Measurements from ENCODE around the gene GSG1L. TPM values are rescaled to one million over a fixed set of nuclear protein-coding genes. Genes with fewer than 3 reads are reported as not detected.

The GSG1L gene
- total RNA-seq, 1 experiment from 2014 or later, result not detected

DNA sequence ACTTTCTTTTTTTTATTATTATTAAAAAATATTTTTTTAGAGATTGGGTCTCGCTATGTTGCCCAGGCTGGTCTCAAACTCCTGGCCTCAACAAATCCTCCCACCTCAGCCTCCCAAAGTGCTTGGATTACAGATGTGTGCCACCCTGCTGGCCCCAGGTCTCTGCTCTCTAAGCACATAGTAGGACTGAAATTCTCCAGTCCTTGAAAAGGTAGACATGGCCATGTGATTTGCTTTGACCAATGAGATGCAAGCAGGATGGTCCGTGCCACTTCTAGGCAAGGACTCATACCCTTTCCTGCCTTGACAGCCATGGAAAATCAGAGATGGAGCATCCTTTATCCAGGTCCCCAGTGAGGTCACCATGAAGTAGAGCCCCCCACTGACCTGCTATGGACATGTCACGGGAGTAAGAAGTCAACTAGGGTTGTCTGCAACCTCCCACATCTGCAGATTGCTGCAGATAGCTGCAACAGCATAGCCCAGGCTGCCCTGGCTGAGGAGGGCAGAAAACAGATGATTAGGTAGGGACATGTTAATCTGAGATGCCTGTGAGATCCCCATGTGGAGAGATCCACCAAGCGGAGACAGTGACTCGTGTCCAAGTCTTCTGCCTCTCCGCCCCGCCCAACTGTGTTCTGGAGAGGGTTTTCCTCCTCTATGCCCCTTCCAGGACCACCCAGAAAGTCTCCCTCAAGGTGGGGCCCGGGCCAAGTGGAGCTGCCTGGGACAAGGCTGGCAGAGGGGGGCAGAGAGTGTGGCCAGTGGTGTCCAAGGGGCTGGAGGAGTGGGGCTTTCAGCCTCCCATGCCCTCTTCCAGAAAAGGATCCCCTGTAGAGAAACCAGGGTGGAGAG, 11.0 kb downstream of the GSG1L start:
- CTCF ChIA-PET, result no interaction called here
- Histone ChIP-seq H3K4me1 (replicated peaks; ENCODE audit: insufficient read depth) (no peaks in the 10 kb centered on the region), H3F3A (ENCODE audit: insufficient read depth, low read depth) (no peaks in the 10 kb centered on the region), H3K9me2 (ENCODE audit: insufficient read depth) (no peaks in the 10 kb centered on the region), H3K79me2 (ENCODE audit: low read depth) (no peaks in the 10 kb centered on the region), H3K27ac (no peak overlapping the region), H4K20me1 (ENCODE audit: insufficient read depth) (0 out of 2 replicates have a peak, but pooled peaks cover 5% of the 10 kb centered on the region), H3K4me3 (no peak overlapping the region), H3K4me2 (no peak overlapping the region), H3K36me3 (ENCODE audit: low read depth) (no peaks in the 10 kb centered on the region), H3K27me3 (ENCODE audit: insufficient read depth, low read depth) (peaks cover 61% of the 10 kb centered on the region), H2AFZ (no peak overlapping the region), H3K9me3 (ENCODE audit: insufficient read depth, low read depth) (no peaks in the 10 kb centered on the region)
- TF ChIP-seq EZH2 (IDR thresholded peaks at IDR 0.05; ENCODE audit: low read depth), result no peak
- TF ChIP-seq, protein P1, sequence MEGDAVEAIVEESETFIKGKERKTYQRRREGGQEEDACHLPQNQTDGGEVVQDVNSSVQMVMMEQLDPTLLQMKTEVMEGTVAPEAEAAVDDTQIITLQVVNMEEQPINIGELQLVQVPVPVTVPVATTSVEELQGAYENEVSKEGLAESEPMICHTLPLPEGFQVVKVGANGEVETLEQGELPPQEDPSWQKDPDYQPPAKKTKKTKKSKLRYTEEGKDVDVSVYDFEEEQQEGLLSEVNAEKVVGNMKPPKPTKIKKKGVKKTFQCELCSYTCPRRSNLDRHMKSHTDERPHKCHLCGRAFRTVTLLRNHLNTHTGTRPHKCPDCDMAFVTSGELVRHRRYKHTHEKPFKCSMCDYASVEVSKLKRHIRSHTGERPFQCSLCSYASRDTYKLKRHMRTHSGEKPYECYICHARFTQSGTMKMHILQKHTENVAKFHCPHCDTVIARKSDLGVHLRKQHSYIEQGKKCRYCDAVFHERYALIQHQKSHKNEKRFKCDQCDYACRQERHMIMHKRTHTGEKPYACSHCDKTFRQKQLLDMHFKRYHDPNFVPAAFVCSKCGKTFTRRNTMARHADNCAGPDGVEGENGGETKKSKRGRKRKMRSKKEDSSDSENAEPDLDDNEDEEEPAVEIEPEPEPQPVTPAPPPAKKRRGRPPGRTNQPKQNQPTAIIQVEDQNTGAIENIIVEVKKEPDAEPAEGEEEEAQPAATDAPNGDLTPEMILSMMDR (conservative IDR thresholded peaks at IDR 0.05), result no peak
- POLR2A ChIA-PET (ENCODE audit: unreplicated experiment), result no interaction called here
- no TSS peak for BruUV-seq (replicated peaks)
- DNase-seq, result no peak
- intact Hi-C loops (cut with micrococcal nuclease; ENCODE audit: unreplicated experiment), result no loop called here

- Histone ChIP-seq H4K20me1 (ENCODE audit: insufficient read depth) (0 out of 2 replicates have a peak, but pooled peaks cover 5% of the 10 kb centered on the region), H3K9me3 (ENCODE audit: insufficient read depth, low read depth) (peaks cover 5% of the 10 kb centered on the region; the same call in 1 of the 2 replicates), H2AFZ (no peak overlapping the region), H3F3A (ENCODE audit: insufficient read depth, low read depth) (no peaks in the 10 kb centered on the region), H3K4me3 (no peak overlapping the region), H3K4me2 (no peak overlapping the region), H3K27ac (no peak overlapping the region), H3K27me3 (ENCODE audit: insufficient read depth, low read depth) (peaks cover 62% of the 10 kb centered on the region), H3K4me1 (replicated peaks; ENCODE audit: insufficient read depth) (no peaks in the 10 kb centered on the region), H3K36me3 (ENCODE audit: low read depth) (no peaks in the 10 kb centered on the region), H3K79me2 (ENCODE audit: low read depth) (no peaks in the 10 kb centered on the region), H3K9me2 (ENCODE audit: insufficient read depth) (no peaks in the 10 kb centered on the region)
- TF ChIP-seq, protein P1 (conservative IDR thresholded peaks at IDR 0.05), result no peak
- POLR2A ChIA-PET (ENCODE audit: unreplicated experiment), result no interaction called here
- no peak for DNase-seq
- no TSS peak for BruUV-seq (replicated peaks)
- CTCF ChIA-PET, result interaction anchor here (0.6 kb wide), 1 partner anchor 193 kb away, joined by 5 read pairs; no protein-coding TSS in a partner anchor
- intact Hi-C loops (cut with micrococcal nuclease; ENCODE audit: unreplicated experiment), result no loop called here
Observed at GRCh38 chr16:28051486-28051885, 12.0 kb downstream of the GSG1L start.

DNA sequence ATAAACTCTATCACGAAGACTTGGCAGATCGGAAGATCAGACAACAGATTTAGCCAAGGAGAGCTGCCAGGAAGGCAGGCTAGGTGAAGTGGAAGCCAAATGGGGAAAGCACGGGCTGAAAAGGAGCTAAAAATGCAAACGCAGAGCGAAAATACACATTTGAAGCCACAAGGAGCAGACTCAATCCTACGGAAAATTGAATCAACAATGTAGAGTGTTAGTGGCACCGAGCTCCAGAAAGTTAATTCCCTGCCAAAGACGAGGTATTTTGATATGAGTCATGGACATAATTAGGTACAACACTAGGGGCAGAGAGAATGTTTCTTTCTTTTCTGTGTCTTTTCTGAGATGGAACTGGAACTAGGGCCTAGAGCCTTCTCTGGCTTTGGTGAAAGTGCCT, 20.7 kb downstream of the GSG1L start:
- H3K4me3 ChIP-seq, result no peak overlapping the region
- peaks cover 89% of the 10 kb centered on the region for H3K27me3 ChIP-seq (ENCODE audit: insufficient read depth, low read depth)
- H3K4me2 ChIP-seq, result no peak overlapping the region
- DNase-seq, result no peak
- no peak overlapping the region for H3K27ac ChIP-seq
- intact Hi-C loops (cut with micrococcal nuclease; ENCODE audit: unreplicated experiment), result no loop called here
- ChIA-PET POLR2A (ENCODE audit: unreplicated experiment) (no interaction called here), CTCF (no interaction called here)
- BruUV-seq (replicated peaks), result no TSS peak
- H3K4me1 ChIP-seq (replicated peaks; ENCODE audit: insufficient read depth), result no peaks in the 10 kb centered on the region
- H4K20me1 ChIP-seq (ENCODE audit: insufficient read depth), result no peaks in the 10 kb centered on the region
- no peak overlapping the region for H2AFZ ChIP-seq
- H3K36me3 ChIP-seq (ENCODE audit: low read depth), result no peaks in the 10 kb centered on the region
- no peaks in the 10 kb centered on the region for H3K79me2 ChIP-seq (ENCODE audit: low read depth)
- no peaks in the 10 kb centered on the region for H3K9me2 ChIP-seq (ENCODE audit: insufficient read depth)
- TF ChIP-seq, protein P1 (conservative IDR thresholded peaks at IDR 0.05), result no peak
- TF ChIP-seq EZH2 (IDR thresholded peaks at IDR 0.05; ENCODE audit: low read depth), result no peak
- no peaks in the 10 kb centered on the region for H3F3A ChIP-seq (ENCODE audit: insufficient read depth, low read depth)
- H3K9me3 ChIP-seq (ENCODE audit: insufficient read depth, low read depth), result peaks cover 5% of the 10 kb centered on the region; the same call in 1 of the 2 replicates

Measured in PC-9 (cell line).